Airway epithelial cell (primary cell): ENCODE measurements around the gene TMEM184B. TPM values are rescaled to one million over a fixed set of nuclear protein-coding genes. Genes with fewer than 3 reads are reported as not detected.

ENCODE experiments used
- total RNA-seq: library from RNA; depleted of rRNA; stranded (reverse); fragments of >200 nt; gene quantifications from 2 replicates; pipeline ENCODE4 v1.2.3, GENCODE V29; 2015

The TMEM184B gene
- total RNA-seq, result 40.6 and 52.2 TPM in 2 replicates

GRCh38 chr22:38272373-38273134, at the start of gene TMEM184B:
Gene TMEM184B (minus strand): TSS chr22:38273010. CDS start chr22:38247961, 25,049 bp downstream.

GRCh38 chr22:38317122-38317994, 44.5 kb upstream of the TMEM184B start, which contains the start of gene CSNK1E:
Gene CSNK1E (minus strand): TSS chr22:38317433. CDS start chr22:38314157, 3,276 bp downstream.

DNA sequence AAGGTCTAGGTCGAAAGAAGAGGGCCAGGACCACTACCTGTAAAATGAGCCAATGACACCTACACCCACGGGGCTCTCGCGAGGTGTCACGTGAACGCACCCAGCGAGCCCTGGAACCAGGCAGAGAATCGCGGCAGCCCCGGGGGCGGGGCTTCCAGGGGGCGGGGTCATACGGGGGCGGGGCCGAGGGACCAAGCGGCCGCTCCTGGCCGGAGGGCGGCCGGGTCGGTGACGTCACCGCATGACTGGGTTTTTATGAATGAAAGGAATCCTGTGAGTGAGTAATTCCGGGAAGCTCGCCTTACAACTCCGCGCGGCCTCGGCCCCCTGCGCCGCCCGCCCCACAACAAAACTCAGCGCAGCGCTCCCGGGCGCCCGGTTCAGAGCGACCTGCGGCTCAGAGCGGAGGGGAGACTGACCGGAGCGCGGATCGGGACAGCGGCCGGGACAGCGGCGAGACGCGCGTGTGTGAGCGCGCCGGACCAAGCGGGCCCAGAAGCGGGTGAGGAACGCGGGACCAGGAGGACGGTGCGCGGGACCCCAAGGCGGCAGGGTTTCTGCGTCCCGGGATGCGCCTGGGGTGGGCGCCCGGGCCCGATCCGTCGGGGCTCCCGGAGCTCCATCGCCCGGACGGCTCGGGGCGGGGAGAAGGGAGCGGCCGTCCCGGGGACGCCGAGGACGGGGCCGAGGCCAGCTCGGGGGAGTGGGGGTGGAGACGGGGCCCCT, 70.9 kb downstream of the TMEM184B start, which contains the start of gene MAFF:
Gene MAFF, plus strand, starts transcription at position 284 of the 726 bp plus-strand sequence. CDS start 11,860 bp downstream, outside the sequence.

GRCh38 chr22:38181453-38182200, 91.2 kb downstream of the TMEM184B start, which contains the start of gene PLA2G6:
Gene PLA2G6 (minus strand): TSS chr22:38181830. CDS start chr22:38169426, 12,404 bp downstream.

Other genes starting within 250 kb of the TMEM184B start
- gene PICK1, start 215.6 kb downstream of the TMEM184B start, total RNA-seq, result 35.4 and 41.8 TPM in 2 replicates
- gene SLC16A8, start 188.8 kb downstream of the TMEM184B start, total RNA-seq, result not detected in 2 replicates
- 0.35 and 0.51 TPM in 2 replicates for gene BAIAP2L2, start 162.3 kb downstream of the TMEM184B start, total RNA-seq
- 6.3 and 8.8 TPM in 2 replicates for gene PLA2G6, start 91.2 kb downstream of the TMEM184B start, total RNA-seq
- 16.9 and 19.5 TPM in 2 replicates for gene MAFF, start 71.0 kb downstream of the TMEM184B start, total RNA-seq
- 116 and 155 TPM in 2 replicates for gene CSNK1E, start 44.4 kb upstream of the TMEM184B start, total RNA-seq
- gene KCNJ4, start 182.2 kb upstream of the TMEM184B start, total RNA-seq, result not detected in 2 replicates
- 5.8 and 16.4 TPM in 2 replicates for gene KDELR3, start 195.1 kb upstream of the TMEM184B start, total RNA-seq
- 122 and 230 TPM in 2 replicates for gene DDX17, start 233.3 kb upstream of the TMEM184B start, total RNA-seq